Chondrocyte (in vitro differentiated cells): Measurements from ENCODE around the gene KDM4C. TPM values are rescaled to one million over a fixed set of nuclear protein-coding genes. Genes with fewer than 3 reads are reported as not detected.
A peak's percentile ranks its signal among the peaks of the same experiment; 100 is the strongest.

Source experiments
- DNase-seq: peaks from one replicate; pipeline ENCODE4 v3.0.0; 2021; ENCODE audit warnings: mixed read lengths, low spot score
- H3K27ac Mint-ChIP-seq: one replicate; pipeline ENCODE4 v1.8.0; 2021; ENCODE audit warnings: mild to moderate bottlenecking, moderate library complexity, mixed read lengths; ENCODE audit not compliant: unreplicated experiment
- H3K27me3 Mint-ChIP-seq: 2 replicates; pipeline ENCODE4 v1.8.0; 2021; ENCODE audit warnings: low read depth, mixed read lengths
- H3K36me3 Mint-ChIP-seq: 2 replicates; pipeline ENCODE4 v1.8.0; 2021; ENCODE audit warnings: low read depth, mixed read lengths
- H3K4me1 Mint-ChIP-seq: 2 replicates; pipeline ENCODE4 v1.8.0; 2021; ENCODE audit warnings: low read depth, mild to moderate bottlenecking, mixed read lengths
- H3K4me3 Mint-ChIP-seq: one replicate; pipeline ENCODE4 v1.8.0; 2021; ENCODE audit warnings: mild to moderate bottlenecking, moderate library complexity, mixed read lengths; ENCODE audit not compliant: unreplicated experiment
- H3K9me3 Mint-ChIP-seq: 2 replicates; pipeline ENCODE4 v1.8.0; 2021; ENCODE audit warnings: low read depth, mixed read lengths
- CTCF ChIP-seq: fragments of 200-600 bp; sonication (generic); IDR thresholded peaks from 2 replicates; pipeline ENCODE4 v1.5.0; 2021; ENCODE audit warnings: antibody characterized with exemption, mild to moderate bottlenecking, moderate library complexity
- total RNA-seq: library from RNA; stranded (reverse); gene quantifications from 3 replicates; pipeline ENCODE4 v1.2.1, GENCODE V29; 2021

The KDM4C gene
- total RNA-seq, 1 donor from 2014 or later, result 18.1 TPM

GRCh38 chr9:7146582-7146981 lies 388.8 kb downstream of the KDM4C start:
- Mint-ChIP-seq H3K4me3 (no peak overlapping the region), H3K4me1 (peaks cover 39% of the 10 kb centered on the region), H3K27me3 (no peaks in the 10 kb centered on the region), H3K36me3 (peaks cover 5% of the 10 kb centered on the region), H3K27ac (no peak overlapping the region), H3K9me3 (no peaks in the 10 kb centered on the region)
- DNase-seq, result no peak
- TF ChIP-seq CTCF, result no peak

- Mint-ChIP-seq H3K9me3 (no peaks in the 10 kb centered on the region), H3K27ac (peak overlapping the region; percentile 52), H3K4me3 (no peak overlapping the region), H3K4me1 (peaks cover 39% of the 10 kb centered on the region), H3K27me3 (no peaks in the 10 kb centered on the region), H3K36me3 (peaks cover 1% of the 10 kb centered on the region)
- DNase-seq, result no peak
- no peak for TF ChIP-seq CTCF
Measured at GRCh38 chr9:7147121-7148090, 389.6 kb downstream of the KDM4C start.

- H3K27me3 Mint-ChIP-seq, result no peaks in the 10 kb centered on the region
- no peak overlapping the region for H3K27ac Mint-ChIP-seq
- peaks cover 39% of the 10 kb centered on the region for H3K4me1 Mint-ChIP-seq
Measured at GRCh38 chr9:7148243-7148765, 390.5 kb downstream of the KDM4C start.

GRCh38 chr9:7149258-7149657 lies 391.5 kb downstream of the KDM4C start:
- Mint-ChIP-seq H3K4me3 (no peak overlapping the region), H3K27ac (no peak overlapping the region), H3K27me3 (no peaks in the 10 kb centered on the region), H3K36me3 (peaks cover 2% of the 10 kb centered on the region), H3K9me3 (no peaks in the 10 kb centered on the region), H3K4me1 (peaks cover 33% of the 10 kb centered on the region)
- DNase-seq, result no peak
- no peak for TF ChIP-seq CTCF

More at GRCh38 chr9:7148243-7148765, 390.5 kb downstream of the KDM4C start:
- no peak overlapping the region for H3K4me3 Mint-ChIP-seq
- DNase-seq, result no peak
- H3K9me3 Mint-ChIP-seq, result no peaks in the 10 kb centered on the region
- TF ChIP-seq CTCF, result no peak
- no peaks in the 10 kb centered on the region for H3K36me3 Mint-ChIP-seq

- no peak overlapping the region for H3K4me3 Mint-ChIP-seq
- no peak overlapping the region for H3K27ac Mint-ChIP-seq
- DNase-seq, result no peak
- TF ChIP-seq CTCF, result no peak
- peaks cover 2% of the 10 kb centered on the region for H3K36me3 Mint-ChIP-seq
- no peaks in the 10 kb centered on the region for H3K9me3 Mint-ChIP-seq
- no peaks in the 10 kb centered on the region for H3K27me3 Mint-ChIP-seq
- H3K4me1 Mint-ChIP-seq, result peaks cover 33% of the 10 kb centered on the region
Measured at GRCh38 chr9:7150153-7150890, 392.5 kb downstream of the KDM4C start.
